HG03520 (cell line): ENCODE results near the gene PHF2.

Source experiments
- ATAC-seq: cut with Tn5 transposase; IDR thresholded peaks from one replicate; pipeline ENCODE4 v1.9.1; 2021; ENCODE audit warnings: mild to moderate bottlenecking, moderate library complexity; ENCODE audit not compliant: unreplicated experiment

Gene PHF2

GRCh38 chr9:93585695-93586094, 9.3 kb downstream of the PHF2 start:
- no peak for ATAC-seq

- no peak for ATAC-seq
Observed at GRCh38 chr9:93586290-93587057, 10.1 kb downstream of the PHF2 start.

- ATAC-seq: no peak
Observed at GRCh38 chr9:93587284-93587650, 10.9 kb downstream of the PHF2 start.

- no peak for ATAC-seq
Observed at GRCh38 chr9:93587651-93588347, 11.4 kb downstream of the PHF2 start.

- ATAC-seq: no peak
Observed at GRCh38 chr9:93588641-93589609, 12.5 kb downstream of the PHF2 start.

GRCh38 chr9:93589688-93590087, 13.3 kb downstream of the PHF2 start:
- no peak for ATAC-seq

- ATAC-seq: no peak
Observed at GRCh38 chr9:93590609-93591234, 14.3 kb downstream of the PHF2 start.

- no peak for ATAC-seq
Observed at GRCh38 chr9:93591301-93592007, 15.1 kb downstream of the PHF2 start.

- no peak for ATAC-seq
Observed at GRCh38 chr9:93592008-93592642, 15.7 kb downstream of the PHF2 start.

- ATAC-seq: no peak
Observed at GRCh38 chr9:93592643-93593021, 16.2 kb downstream of the PHF2 start.

GRCh38 chr9:93593144-93593658, 16.8 kb downstream of the PHF2 start:
- ATAC-seq: no peak

- no peak for ATAC-seq
Observed at GRCh38 chr9:93594041-93594756, 17.8 kb downstream of the PHF2 start.

- no peak for ATAC-seq
Observed at GRCh38 chr9:93595461-93595860, 19.1 kb downstream of the PHF2 start.

- ATAC-seq: no peak
Observed at GRCh38 chr9:93595861-93596365, 19.5 kb downstream of the PHF2 start.

GRCh38 chr9:93596399-93596798, 20.0 kb downstream of the PHF2 start:
- no peak for ATAC-seq

- ATAC-seq: no peak
Observed at GRCh38 chr9:93597142-93597706, 20.8 kb downstream of the PHF2 start.

GRCh38 chr9:93597871-93598646, 21.7 kb downstream of the PHF2 start:
- no peak for ATAC-seq
